Limb (tissue), 2 donors: ENCODE results near the gene ANKRD11.
"Not testable (repeated sequence)": the region's sequence is repeated elsewhere in the genome, so short reads cannot be mapped to it uniquely, and the experiment has no call there.

Experiments used
- DNase-seq, 2 donors: peaks; one replicate each; pipeline ENCODE4 v3.0.0-alpha.2; 2016; ENCODE audit errors: extremely low spot score in 2 of 2

ANKRD11 gene

DNA sequence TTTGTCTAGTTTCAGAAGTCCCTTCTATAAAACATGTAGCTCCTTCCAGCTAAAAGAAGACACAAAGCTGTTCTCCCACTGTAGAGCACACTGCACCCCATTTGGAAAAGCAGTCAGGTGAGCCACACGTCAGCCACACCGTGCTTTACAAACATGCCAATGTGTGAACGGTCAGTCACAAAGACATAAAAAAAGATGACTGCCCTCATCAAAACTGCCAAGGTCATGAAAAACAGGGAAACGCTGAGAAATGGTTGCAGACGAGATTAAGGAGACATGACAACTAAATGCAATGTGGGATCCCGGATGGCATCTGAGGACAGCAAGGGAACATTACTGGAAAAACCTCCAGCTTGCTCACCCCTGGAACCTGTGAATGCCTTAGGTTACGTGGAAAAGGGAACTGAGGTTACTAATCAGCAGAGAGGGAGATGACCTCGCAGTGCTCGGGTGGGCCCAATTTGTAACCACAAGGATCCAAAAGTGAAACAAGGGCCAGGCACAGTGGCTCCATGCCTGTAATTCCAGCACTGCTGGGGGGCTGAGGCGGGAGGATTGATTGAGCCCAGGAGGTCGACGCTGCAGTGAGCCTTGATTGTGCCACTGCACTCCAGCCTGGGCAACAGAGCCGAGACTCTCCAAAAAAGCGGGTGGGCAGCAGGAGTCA lies 8.1 kb downstream of the ANKRD11 start:
- no peak for DNase-seq

DNA sequence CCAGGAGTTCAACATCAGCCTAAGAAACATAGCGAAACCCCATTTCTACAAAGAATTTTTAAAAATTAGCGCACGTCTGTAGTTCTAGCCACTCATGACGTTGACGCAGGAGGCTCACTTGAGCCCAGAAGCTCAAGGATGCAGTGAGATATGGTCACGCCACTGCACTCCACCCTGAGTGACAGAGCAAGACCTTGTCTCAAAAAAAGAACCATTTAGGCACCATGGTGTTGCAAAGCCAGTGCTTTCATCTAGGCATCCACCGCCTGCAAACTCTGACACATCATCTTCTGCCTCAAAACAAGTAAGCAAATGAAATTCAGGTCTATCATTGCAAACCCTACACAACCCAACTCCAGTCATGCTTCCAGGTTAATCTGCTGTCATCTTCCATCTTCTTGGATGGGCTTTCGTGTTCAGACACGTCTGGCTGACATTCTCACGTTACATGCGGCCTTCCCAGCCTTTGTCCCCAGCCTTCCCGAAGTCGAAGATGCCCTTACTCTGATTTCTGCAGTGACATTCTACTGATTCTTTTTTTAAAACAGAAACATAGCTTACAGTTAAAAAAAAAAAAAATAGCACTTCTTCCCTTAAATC lies 8.9 kb downstream of the ANKRD11 start:
- no peak for DNase-seq

DNA sequence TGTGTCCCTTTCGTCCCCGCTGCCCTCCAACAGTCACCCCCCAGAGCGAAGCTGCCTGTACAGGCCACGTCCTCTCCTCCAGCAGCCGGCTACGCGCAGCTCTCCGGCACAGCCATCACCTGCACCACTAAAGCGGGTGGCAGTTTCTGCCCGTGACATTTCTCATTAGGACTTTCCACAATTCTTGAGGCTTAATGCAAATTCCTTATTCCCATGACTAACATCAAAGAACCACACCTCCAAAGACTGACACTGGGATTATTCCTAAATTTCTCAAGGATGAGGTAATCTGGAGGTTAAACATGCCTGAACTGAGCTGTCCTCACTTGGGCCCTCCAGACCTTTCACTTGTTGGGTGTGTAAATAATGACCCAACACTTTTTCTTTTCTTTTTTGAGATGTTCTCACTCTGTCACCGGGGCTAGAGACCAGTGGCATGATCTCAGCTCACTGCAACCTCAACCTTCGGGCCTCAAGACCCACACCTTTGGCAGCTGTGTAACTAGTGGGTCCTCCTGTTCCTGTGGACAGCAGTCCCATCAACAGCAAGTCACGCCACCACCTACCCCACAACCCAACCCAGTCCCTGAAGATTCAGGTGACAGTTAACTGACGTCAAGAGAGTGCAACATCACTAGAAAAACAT lies 11.7 kb downstream of the ANKRD11 start:
- DNase-seq, result no peak

DNA sequence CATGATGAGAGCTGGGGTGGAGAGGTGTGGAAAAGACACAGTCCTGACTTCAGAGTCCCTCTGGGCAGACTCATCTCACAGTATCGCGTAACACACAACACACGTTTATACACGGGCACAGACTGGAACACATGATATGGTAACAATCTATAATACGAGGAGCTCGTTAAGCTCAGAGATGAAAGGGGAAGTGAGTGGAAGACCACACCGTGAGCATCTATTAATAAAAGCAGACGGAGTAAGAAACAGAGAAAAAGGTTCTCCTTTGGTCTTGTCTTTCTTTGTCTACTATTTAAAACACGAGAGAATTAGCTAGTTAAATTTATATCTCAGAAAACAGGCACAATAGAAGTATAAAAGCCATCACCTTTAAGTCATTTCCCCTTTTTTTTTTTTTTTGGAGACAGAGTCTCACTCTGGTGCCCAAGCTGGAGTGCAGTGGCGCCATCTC lies 13.5 kb downstream of the ANKRD11 start:
- DNase-seq, result no peak

DNA sequence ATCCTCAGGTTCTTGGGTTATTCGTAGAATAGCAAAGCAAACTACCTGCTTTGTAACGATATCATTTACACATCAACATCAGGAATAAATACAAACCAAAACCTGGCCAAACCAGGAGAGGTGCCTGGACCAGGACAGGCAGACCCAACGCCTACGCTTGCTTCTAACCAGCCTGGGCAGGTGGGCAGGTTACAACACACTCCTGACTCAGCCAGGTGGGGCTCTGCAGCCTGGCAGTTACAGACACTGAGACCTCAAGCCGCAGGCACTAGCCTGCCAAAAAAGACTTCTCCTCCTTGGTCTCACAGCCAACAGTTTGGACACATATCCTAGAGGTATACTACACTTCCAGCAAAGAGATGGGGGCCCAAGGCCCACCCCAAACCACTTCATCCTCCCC lies 14.0 kb downstream of the ANKRD11 start:
- DNase-seq, result no peak

DNA sequence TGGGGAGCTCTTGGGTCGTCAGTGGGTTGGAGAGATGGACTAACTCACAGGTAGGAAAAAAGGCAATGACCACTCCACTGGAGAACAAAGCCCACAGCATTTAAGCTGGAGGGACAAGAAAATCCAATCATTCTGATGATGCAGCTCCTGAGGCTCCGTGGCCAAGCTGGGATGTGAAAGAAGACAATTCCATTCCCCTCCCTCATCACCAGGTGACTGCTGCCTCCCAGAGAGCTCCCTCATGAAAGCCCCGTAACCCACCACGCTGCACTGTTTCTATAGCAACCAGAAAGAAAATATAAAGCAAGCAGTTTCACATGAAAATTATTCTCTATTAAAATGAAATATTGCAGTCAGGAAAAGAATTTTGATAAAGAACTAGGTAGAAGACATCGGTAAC lies 15.2 kb downstream of the ANKRD11 start:
- no peak for DNase-seq

DNA sequence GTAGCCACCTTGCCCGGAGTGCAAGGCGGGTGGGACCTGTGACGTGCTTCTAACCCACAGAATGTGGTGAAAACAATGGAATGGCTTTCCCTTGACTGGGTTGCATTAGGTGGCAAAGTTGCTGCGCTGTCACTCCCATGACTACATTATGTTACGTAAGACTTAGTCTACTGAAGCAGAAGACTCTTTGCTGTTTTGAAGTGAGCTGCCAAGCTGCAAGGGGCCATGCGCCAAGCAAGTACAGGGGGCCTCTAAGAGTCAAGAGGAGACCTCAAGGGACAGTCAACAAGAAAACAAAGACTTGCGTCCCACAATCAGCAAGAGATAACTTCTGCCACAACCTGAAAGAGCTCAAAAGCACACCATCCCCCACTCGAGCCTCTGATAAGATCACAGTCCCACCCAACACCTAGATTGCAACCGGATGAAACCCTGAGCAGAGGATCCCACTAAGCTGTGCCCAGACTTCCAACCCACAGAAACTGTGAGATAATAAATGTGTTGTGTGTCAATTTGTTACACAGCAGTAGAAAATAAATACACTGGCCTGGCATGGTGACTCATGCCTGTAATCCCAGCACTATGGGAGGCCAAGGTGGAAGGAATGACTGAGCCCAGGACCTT lies 16.5 kb downstream of the ANKRD11 start:
- no peak for DNase-seq

DNA sequence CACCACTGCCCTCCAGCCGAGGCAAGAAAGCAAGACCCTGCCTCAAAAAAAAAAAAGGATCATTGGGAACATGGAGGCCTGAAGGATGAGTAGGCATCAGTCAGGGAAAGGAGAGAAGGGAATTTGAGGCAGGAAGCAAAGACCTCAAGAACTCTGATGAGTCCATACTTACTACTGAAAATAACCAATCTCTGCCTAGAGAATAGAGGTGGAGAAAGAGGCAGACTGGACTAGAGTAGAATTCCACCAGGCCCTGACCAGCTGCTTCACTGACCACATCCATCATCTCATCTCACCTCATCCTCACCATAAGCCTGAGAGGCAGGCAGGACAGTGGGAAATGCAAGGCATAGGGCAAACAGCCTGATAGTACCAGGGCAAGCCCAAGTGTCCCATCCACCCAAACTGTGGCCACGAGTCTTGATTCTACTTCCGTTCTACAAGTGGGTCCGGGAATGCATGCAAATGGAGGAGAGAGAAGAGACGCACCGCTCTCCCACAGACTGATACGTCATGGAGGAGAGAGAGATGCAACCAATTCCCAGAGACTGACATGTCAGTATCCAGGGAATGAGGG lies 17.1 kb downstream of the ANKRD11 start:
- no peak for DNase-seq

DNA sequence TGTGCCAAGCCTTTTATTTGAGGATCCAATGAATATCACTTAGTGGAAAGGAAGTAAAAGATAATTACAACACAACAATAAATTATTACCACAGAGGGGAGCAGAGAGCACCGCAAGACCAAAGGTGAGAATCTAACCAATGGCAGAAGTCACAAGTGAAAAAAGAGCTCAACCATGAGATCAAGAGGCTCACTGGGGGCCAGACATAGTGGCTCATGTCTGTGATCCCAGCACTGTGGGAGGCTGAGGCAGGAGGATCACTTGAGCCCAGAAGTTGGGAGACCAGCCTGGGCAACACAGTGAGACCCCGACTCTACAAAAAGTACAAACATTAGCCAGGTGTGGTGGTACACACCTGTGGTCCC lies 17.7 kb downstream of the ANKRD11 start:
- no peak for DNase-seq

DNA sequence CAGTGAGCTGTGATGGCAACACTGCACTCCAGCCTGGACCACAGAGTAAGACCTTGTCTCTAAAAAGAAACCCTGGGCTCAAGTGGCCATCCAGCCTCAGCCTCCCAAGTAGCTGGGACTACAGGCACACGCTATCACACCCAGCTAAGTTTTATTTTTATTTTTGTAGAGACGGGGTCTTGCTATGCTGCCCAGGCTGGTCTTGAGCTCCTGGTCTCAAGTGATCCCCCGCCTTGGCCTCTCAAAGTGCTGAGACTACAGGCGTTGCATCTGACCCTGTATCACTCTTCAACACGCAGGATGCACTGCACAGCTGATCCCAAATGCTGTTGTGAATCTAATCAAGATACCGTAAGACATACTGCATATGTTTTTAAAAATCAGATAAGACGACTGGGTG lies 23.0 kb downstream of the ANKRD11 start:
- no peak for DNase-seq

DNA sequence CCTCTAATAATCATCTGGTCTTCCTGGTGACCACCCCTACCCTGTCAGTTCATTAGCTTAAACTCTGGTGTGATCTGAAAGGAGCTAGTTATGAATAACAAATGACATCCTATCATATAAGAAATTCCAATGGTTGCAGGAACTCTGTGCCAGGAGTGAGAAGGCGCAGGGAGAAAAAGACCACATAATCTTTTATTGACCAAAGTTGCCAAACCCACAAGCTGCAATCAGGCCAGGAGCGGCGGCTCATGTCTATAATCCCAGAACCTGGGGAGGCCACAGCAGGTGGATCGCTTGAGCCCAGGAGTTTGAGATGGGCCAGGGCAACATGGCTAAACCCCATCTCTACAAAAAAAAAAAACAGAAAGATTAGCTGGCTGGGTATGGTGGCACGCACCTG lies 23.4 kb downstream of the ANKRD11 start:
- DNase-seq, result no peak

DNA sequence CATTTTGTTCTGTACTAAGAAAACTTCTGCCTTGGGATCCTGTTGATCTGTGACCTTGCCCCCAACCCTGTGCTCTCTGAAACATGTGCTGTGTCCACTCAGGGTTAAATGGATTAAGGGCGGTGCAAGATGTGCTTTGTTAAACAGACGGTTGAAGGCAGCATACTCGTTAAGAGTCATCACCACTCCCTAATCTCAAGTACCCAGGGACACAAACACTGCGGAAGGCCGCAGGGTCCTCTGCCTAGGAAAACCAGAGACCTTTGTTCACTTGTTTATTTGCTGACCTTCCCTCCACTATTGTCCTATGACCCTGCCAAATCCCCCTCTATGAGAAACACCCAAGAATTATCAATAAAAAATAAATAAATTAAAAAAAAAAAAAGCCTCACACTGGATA lies 27.0 kb downstream of the ANKRD11 start:
- DNase-seq, result not testable (repeated sequence)

DNA sequence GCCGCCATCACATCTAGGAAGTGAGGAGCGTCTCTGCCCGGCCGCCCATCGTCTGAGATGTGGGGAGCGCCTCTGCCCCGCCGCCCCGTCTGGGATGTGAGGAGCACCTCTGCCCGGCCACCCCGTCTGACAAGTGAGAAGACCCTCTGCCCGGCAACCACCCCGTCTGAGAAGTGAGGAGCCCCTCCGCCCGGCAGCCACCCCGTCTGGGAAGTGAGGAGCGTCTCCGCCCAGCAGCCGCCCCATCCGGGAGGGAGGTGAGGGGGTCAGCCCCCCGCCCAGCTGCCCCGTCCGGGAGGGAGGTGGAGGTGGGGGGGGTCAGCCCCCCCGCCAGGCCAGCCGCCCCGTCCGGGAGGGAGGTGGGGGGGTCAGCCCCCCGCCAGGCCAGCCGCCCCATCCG lies 27.7 kb downstream of the ANKRD11 start:
- DNase-seq, result not testable (repeated sequence)

DNA sequence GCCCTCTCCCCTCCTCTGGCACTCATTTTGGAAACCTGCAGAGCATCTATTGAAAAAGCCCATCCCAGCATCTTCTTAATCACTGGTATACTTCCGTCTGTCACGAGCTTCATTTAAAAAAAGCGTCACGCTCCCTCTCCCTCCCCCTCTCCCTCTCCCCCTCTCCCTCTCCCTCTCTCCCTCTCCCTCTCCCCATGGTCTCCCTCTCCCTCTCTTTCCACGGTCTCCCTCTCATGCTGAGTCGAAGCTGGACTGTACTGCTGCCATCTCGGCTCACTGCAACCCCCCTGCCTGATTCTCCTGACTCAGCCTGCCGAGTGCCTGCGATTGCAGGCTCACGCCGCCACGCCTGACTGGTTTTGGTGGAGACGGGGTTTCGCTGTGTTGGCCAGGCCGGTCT lies 28.5 kb downstream of the ANKRD11 start:
- not testable (repeated sequence) for DNase-seq

DNA sequence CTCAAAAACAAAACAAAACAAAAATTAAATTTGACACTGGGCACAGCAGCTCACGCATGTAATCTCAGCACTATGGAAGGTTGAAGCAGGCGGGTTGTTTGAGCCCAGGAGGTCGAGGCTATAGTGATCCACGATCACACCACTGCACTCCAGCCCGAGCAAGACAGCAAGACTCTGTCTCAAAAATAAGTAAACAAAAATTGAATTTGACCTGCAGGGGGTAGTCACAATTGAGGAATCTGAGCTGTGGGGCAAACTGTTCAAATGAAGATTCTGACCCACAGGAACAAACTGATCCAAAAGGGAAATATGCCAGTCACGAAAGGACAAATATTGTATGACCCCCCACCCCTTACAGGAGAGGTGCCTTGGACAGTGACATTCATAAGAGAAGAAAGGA lies 29.8 kb downstream of the ANKRD11 start:
- no peak for DNase-seq

DNA sequence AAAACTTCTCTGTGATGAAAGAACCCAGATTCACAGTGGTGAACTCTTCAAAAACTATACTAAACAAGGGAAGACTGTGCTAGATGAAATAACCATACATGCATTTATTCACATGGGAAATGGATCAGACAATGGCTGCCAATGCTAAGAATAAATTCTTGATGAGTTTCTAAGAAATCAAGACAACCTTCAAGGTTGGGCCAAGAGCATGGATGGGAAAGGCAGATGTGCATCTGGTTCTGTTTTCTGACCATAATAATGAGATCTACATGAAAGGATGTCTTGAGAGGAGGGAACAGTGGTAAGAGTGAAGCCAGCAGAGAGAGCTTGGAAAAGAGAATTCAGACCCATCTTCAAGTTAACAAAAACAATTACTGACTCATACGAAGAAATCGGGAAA lies 31.4 kb downstream of the ANKRD11 start:
- peak in 1 of 2 donors; percentile 42 for DNase-seq

DNA sequence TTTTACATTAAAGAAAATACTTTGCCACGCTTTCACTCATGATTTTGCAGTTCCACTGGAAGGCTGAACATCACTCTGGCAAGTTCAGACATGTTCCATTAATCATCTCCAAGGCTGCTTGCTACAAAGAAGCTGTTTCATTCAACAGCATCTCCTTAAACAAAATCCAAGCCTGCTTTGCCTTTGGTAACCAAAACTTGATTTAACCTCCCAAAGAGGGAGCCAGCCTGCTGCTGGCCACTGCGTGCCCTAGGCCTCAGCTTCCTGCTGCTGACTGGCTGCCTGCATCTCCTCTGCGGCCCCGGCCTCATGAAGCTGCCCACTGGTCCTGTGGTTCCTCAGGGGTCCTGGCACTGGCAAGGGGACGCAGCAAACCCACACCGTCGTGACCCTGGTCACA lies 31.8 kb downstream of the ANKRD11 start:
- no peak for DNase-seq

DNA sequence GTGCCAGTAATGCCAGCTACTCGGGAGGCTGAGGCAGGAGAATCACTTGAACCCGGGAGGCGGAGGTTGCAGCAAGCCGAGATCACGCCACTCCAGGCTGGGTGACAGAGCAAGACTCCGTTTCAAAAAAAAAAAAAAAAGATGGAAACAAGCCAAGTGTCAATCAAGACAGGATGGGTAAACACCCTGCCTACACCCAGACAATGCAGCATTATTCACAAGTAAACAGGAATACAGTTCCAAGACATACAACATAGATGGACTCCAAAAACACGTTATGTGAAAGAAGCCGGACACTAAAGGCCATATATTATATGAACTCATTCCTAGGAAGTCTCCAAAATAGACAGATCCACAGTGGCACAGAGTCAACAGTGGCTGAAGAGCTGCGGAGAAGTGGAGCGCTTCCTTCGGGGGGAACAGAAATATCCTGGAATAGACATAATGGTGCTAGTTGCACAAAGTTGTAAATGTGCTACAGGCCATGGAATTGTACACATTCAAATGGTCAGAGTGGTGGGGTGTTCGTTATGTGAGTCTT lies 33.9 kb downstream of the ANKRD11 start:
- DNase-seq, result no peak

DNA sequence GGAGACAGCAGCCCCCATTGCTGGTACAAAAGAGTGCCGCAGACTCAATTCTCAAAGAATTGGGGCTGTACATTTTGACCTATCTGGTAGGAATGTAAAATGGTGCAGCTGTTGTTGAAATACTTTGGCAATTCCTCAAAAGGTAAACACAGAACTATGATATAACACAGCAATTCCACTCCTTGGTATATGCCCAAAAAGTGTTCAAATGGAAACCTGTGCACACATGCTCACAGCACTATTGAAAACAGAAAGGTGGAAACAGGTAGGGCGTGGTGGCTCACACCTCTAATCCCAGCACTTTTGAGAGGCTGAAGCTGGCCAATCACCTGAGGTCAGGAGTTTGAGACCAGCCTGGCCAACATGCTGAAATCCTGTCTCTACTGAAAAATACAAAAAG lies 34.7 kb downstream of the ANKRD11 start:
- no peak for DNase-seq

DNA sequence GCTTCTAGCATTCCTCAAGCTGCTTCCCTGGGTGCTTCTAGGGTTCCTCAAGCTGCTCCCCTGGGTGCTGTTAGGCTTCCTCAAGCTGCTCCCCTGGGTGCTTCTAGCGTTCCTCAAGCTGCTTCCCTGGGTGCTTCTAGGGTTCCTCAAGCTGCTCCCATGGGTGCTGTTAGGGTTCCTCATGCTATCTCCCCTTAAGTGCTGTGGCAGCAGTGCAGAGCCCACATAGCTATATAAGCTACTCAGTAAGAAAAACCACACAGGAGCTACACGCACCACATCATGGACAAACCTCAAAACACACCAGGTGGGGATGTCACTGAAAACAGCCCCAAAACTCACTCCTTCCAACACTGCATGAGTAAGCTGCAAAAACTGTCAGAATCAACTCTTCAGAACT lies 35.2 kb downstream of the ANKRD11 start:
- no peak for DNase-seq

DNA sequence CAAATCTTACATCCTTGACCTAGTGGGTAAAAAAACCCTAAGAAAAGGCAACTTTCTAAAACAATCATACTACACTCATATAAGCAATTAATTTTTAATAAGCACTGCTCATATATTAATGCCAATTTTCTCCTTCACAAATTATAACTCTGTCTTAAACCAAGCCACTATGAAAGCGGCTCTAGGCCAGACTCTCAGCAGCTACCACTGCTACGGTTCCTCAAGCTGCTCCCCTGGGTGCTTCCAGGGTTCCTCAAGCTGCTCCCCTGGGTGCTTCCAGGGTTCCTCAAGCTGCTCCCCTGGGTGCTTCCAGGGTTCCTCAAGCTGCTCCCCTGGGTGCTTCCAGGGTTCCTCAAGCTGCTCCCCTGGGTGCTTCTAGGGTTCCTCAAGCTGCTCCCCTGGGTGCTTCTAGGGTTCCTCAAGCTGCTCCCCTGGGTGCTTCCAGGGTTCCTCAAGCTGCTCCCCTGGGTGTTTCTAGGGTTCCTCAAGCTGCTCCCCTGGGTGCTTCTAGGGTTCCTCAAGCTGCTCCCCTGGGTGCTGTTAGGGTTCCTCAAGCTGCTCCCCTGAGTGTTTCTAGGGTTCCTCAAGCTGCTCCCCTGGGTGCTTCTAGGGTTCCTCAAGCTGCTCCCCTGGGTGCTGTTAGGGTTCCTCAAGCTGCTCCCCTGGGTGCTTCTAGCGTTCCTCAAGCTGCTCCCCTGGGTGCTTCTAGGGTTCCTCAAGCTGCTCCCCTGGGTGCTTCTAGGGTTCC lies 35.8 kb downstream of the ANKRD11 start:
- DNase-seq, result not testable (repeated sequence)
